ENCODE data around the gene PCYOX1L.

DNA sequence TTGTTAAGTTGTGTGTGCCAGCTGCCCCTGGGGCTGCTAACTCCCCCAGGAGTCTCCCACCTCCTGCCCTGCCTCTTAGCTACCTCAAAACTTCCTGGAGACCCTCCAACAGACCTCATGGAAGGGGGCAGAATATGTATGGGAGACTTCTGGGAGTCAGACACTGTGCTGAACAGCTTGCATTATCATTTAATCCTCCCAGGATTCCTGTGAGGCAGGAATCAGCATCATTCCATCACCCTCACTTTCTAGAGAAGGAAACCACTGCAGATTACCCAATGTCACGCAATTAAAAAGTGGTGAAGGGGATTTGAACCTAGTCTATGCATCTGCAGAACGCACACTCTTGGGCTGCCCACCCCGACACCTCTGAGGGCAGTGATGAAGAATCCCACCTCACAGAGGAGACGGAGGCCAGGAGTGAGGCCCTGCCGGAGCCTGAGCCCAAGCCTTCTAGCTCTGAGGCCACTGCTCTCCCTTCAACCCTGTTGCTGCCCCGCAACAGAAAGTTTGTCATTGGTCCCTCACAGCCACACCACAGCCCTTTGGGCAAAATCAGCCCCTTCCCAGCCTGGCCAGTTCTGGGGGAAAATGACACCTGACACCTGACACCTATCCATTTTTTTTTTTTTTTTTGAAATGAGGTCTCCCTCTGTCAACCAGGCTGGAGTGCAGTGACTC, 51.6 kb downstream of the PCYOX1L start:
- no peak for TF ChIP-seq POLR2AphosphoS5 (IDR thresholded peaks at IDR 0.05; ENCODE audit: low read depth, low read length)
- no peak for TF ChIP-seq POLR2A (IDR thresholded peaks at IDR 0.05; ENCODE audit: low read depth, low read length)
- no peak for TF ChIP-seq TAF1 (IDR thresholded peaks at IDR 0.05; ENCODE audit: borderline replicate concordance, low read depth, low read length)

Data from GM12892 (cell line).